MM.1S (cell line): ENCODE measurements around the gene CSHL1.
"Not testable (repeated sequence)": the region's sequence is repeated elsewhere in the genome, so short reads cannot be mapped to it uniquely, and the experiment has no call there.

Source experiments
- DNase-seq: peaks from one replicate; pipeline ENCODE4 v3.0.0-alpha.2; 2015
- H2AFZ ChIP-seq: fragments of 300-600 bp; sonication (generic); 2 replicates; pipeline ENCODE4 v1.6.0; 2016; ENCODE audit warnings: antibody characterized with exemption, low read length
- H3F3A ChIP-seq: fragments of 300-600 bp; sonication (generic); 2 replicates; pipeline ENCODE4 v1.6.1; 2016; ENCODE audit warnings: mild to moderate bottlenecking, antibody characterized with exemption, low read length, moderate library complexity, mixed read lengths; ENCODE audit not compliant: insufficient read depth
- H3K27ac ChIP-seq: fragments of 300-600 bp; sonication (generic); 2 replicates; pipeline ENCODE4 v1.5.1; 2016; ENCODE audit warnings: mild to moderate bottlenecking, low read length
- H3K27me3 ChIP-seq: fragments of 300-600 bp; sonication (generic); replicated peaks from 2 replicates; pipeline ENCODE4 v1.6.0; 2016; ENCODE audit warnings: low read length; ENCODE audit not compliant: insufficient read depth
- H3K36me3 ChIP-seq: fragments of 300-600 bp; sonication (generic); replicated peaks from 2 replicates; pipeline ENCODE4 v1.6.1; 2016; ENCODE audit warnings: mild to moderate bottlenecking, low read length, mixed read lengths; ENCODE audit not compliant: insufficient read depth
- H3K4me1 ChIP-seq: fragments of 300-600 bp; sonication (generic); 2 replicates; pipeline ENCODE4 v1.6.1; 2016; ENCODE audit warnings: low read length, mixed read lengths
- H3K4me2 ChIP-seq: fragments of 300-600 bp; sonication (generic); 2 replicates; pipeline ENCODE4 v1.6.0; 2016; ENCODE audit warnings: low read depth, low read length
- H3K4me3 ChIP-seq: fragments of 300-600 bp; sonication (generic); 2 replicates; pipeline ENCODE4 v1.5.1; 2016; ENCODE audit warnings: low read length, mixed read lengths
- H3K79me2 ChIP-seq: fragments of 300-600 bp; sonication (generic); 2 replicates; pipeline ENCODE4 v1.6.1; 2016; ENCODE audit warnings: mixed run types, low read length, mixed read lengths
- H3K9ac ChIP-seq: fragments of 300-600 bp; sonication (generic); 2 replicates; pipeline ENCODE4 v1.6.1; 2016; ENCODE audit warnings: low read length, mixed read lengths
- H3K9me2 ChIP-seq: fragments of 300-600 bp; sonication (generic); replicated peaks from 2 replicates; pipeline ENCODE4 v1.6.1; 2016; ENCODE audit warnings: mild to moderate bottlenecking, low read length, mixed read lengths; ENCODE audit not compliant: insufficient read depth
- H3K9me3 ChIP-seq: fragments of 300-600 bp; sonication (generic); replicated peaks from 2 replicates; pipeline ENCODE4 v1.6.1; 2016; ENCODE audit warnings: mild to moderate bottlenecking, low read length, mixed read lengths; ENCODE audit not compliant: insufficient read depth
- H4K20me1 ChIP-seq: fragments of 300-600 bp; sonication (generic); 2 replicates; pipeline ENCODE4 v1.6.1; 2016; ENCODE audit warnings: mild to moderate bottlenecking, low read length, moderate library complexity, mixed read lengths; ENCODE audit not compliant: insufficient read depth
- EZH2 ChIP-seq: fragments of 300-600 bp; sonication (generic); optimal IDR thresholded peaks from 2 replicates; pipeline ENCODE3; 2017; ENCODE audit warnings: low read depth, mild to moderate bottlenecking, antibody characterized with exemption, low read length, mixed read lengths
- EZH2phosphoT487 ChIP-seq: fragments of 300-600 bp; sonication (generic); IDR thresholded peaks from 2 replicates; pipeline ENCODE4 v1.6.1; 2018; ENCODE audit warnings: antibody characterized with exemption, low read length
- TF ChIP-seq, protein P1 (sequence below): fragments of 300-600 bp; sonication (generic); IDR thresholded peaks from 2 replicates; pipeline ENCODE4 v1.5.1; 2016; ENCODE audit warnings: antibody characterized with exemption, low read length, mixed read lengths

CSHL1 gene

GRCh38 chr17:63880706-63881105 is 30.4 kb downstream of the CSHL1 start:
- Histone ChIP-seq H4K20me1 (no peaks in the 10 kb centered on the region), H3K27ac (no peak overlapping the region)

DNA sequence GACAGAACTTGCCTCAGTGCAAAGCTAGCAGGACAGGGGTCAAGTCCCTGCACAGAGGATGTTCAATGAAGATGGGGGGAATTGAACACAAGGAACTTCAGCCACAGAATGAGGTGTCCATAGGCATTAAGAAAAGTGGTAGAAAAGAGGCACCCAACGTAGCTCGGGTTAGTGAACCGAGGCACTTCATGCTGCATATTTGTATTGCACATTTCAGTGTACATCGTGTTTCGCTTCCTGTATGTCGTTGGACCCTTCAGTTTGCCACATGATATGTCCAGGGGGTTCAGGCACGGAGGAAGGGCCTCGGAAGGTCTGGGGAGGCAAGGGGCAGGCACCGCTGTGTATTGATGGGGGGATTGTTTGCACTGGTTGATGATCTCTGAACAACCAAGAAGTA is 32.6 kb downstream of the CSHL1 start:
- not testable (repeated sequence) for H3K4me1 ChIP-seq, H3K9me3 ChIP-seq, DNase-seq, H3K9ac ChIP-seq, H3K27ac ChIP-seq, H4K20me1 ChIP-seq, H3F3A ChIP-seq, H3K4me2 ChIP-seq, H3K9me2 ChIP-seq, H3K79me2 ChIP-seq, H3K4me3 ChIP-seq, H2AFZ ChIP-seq, H3K36me3 ChIP-seq
- H3K27me3 ChIP-seq = peaks cover 20% of the 10 kb centered on the region

More at GRCh38 chr17:63880706-63881105, 30.4 kb downstream of the CSHL1 start:
- H3K27me3 ChIP-seq = peaks cover 20% of the 10 kb centered on the region
- H3K9me3 ChIP-seq = no peaks in the 10 kb centered on the region
- no peaks in the 10 kb centered on the region for H3F3A ChIP-seq
- DNase-seq = no peak
- H3K4me1 ChIP-seq = no peaks in the 10 kb centered on the region
- H3K79me2 ChIP-seq = no peaks in the 10 kb centered on the region
- TF ChIP-seq, protein P1, sequence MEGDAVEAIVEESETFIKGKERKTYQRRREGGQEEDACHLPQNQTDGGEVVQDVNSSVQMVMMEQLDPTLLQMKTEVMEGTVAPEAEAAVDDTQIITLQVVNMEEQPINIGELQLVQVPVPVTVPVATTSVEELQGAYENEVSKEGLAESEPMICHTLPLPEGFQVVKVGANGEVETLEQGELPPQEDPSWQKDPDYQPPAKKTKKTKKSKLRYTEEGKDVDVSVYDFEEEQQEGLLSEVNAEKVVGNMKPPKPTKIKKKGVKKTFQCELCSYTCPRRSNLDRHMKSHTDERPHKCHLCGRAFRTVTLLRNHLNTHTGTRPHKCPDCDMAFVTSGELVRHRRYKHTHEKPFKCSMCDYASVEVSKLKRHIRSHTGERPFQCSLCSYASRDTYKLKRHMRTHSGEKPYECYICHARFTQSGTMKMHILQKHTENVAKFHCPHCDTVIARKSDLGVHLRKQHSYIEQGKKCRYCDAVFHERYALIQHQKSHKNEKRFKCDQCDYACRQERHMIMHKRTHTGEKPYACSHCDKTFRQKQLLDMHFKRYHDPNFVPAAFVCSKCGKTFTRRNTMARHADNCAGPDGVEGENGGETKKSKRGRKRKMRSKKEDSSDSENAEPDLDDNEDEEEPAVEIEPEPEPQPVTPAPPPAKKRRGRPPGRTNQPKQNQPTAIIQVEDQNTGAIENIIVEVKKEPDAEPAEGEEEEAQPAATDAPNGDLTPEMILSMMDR = no peak
- no peak for TF ChIP-seq EZH2
- TF ChIP-seq EZH2phosphoT487 = no peak
- no peaks in the 10 kb centered on the region for H3K36me3 ChIP-seq
- no peak overlapping the region for H3K4me2 ChIP-seq
- no peak overlapping the region for H3K4me3 ChIP-seq
- H2AFZ ChIP-seq = no peak overlapping the region
- no peak overlapping the region for H3K9ac ChIP-seq
- no peaks in the 10 kb centered on the region for H3K9me2 ChIP-seq

DNA sequence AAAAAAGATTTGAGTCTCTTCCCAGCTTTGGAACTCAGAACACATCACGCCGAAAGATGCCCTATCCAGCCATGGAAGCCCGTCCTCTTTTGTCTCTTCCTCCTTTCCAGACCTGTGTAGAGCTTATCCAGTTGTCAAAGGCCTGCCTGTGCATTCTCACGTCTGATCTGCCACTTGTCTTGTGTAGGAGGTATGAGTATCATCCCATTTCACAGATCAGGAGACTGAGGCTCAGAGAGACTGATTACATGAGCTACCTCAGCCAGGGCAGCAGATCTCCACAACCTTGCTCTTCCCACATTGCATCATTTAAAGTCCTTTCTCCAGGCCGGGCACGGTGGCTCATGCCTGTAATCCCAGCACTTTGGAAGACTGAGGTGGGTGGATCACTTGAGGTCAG is 36.4 kb downstream of the CSHL1 start:
- not testable (repeated sequence) for H3K9ac ChIP-seq, H3K27me3 ChIP-seq, H3F3A ChIP-seq, H3K9me2 ChIP-seq, DNase-seq, H3K9me3 ChIP-seq, H3K4me3 ChIP-seq, H3K27ac ChIP-seq, H4K20me1 ChIP-seq, H3K36me3 ChIP-seq, H3K79me2 ChIP-seq, H3K4me1 ChIP-seq, H2AFZ ChIP-seq, H3K4me2 ChIP-seq

DNA sequence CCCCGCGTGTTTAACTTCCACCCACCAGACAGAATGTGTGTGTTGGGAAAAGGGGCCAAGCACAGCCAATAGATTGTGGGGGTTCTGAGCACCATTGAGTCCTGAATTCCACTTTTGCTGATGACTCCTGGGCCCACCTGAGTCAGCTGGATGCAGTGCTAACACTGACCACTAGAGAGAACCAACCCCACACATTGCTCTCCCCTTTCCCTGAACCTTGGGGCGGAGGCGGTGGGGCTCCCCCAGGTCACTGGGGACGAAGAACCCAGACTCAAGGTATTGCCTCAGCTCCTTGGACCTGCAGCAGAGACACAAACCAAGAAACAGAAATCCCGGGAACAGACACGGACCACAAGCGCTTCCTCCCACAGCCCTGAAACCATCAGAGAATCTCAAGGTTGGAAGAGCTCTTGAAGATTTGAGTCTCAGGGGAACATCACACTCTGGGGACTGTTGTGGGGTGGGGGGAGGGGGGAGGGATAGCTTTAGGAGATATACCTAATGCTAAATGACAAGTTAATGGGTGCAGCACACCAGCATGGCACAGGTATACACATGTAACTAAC is 36.9 kb downstream of the CSHL1 start:
- H3K27ac ChIP-seq, H3K4me1 ChIP-seq, H4K20me1 ChIP-seq, H3K9me3 ChIP-seq, H3K27me3 ChIP-seq, H3F3A ChIP-seq, H2AFZ ChIP-seq, H3K36me3 ChIP-seq, H3K9ac ChIP-seq, H3K4me2 ChIP-seq, H3K4me3 ChIP-seq, DNase-seq, H3K9me2 ChIP-seq, H3K79me2 ChIP-seq: not testable (repeated sequence)

GRCh38 chr17:63873577-63873976 is 37.5 kb downstream of the CSHL1 start, which contains the start of gene CSH2:
Gene CSH2, minus strand, starts transcription at chr17:63873677. Its CDS starts 63 bp downstream, at chr17:63873614.
- not testable (repeated sequence) for DNase-seq, H3K9me3 ChIP-seq, H3K27me3 ChIP-seq, H3F3A ChIP-seq, H3K4me1 ChIP-seq, H3K9me2 ChIP-seq, H4K20me1 ChIP-seq, H3K79me2 ChIP-seq, H3K36me3 ChIP-seq, H3K4me3 ChIP-seq, H3K4me2 ChIP-seq, H3K9ac ChIP-seq, H3K27ac ChIP-seq, H2AFZ ChIP-seq

- not testable (repeated sequence) for H2AFZ ChIP-seq, H3K79me2 ChIP-seq, H3K36me3 ChIP-seq, H3K4me1 ChIP-seq, DNase-seq, H3K9me2 ChIP-seq, H3K27me3 ChIP-seq, H3F3A ChIP-seq, H3K27ac ChIP-seq, H3K4me3 ChIP-seq, H3K9ac ChIP-seq, H3K9me3 ChIP-seq, H4K20me1 ChIP-seq, H3K4me2 ChIP-seq
Observed at GRCh38 chr17:63871646-63872365, 39.3 kb downstream of the CSHL1 start.

DNA sequence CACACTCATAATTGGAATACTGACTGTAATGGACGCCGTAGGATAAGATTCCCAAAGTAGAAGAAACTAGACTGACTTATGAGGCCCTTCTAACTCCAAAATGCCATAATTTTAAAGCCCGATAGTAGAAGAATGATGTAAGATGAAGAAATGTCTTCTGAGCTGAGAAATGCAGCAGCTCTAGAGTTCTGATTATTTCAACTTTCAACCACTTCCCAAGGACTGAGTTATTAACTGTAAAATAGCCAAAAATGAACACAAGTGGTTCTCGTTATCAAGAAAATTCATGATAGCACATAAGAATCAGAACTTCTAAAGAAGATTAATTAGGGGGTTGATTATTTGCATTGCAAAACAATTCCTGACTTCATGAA is 40.8 kb downstream of the CSHL1 start:
- H3K79me2 ChIP-seq, H3K9me3 ChIP-seq, H3K36me3 ChIP-seq, H3F3A ChIP-seq, H3K4me2 ChIP-seq, H2AFZ ChIP-seq, H4K20me1 ChIP-seq, DNase-seq, H3K4me3 ChIP-seq, H3K4me1 ChIP-seq, H3K27me3 ChIP-seq, H3K27ac ChIP-seq, H3K9ac ChIP-seq, H3K9me2 ChIP-seq: not testable (repeated sequence)
